ENCODE measurements around the gene MMP10.

The MMP10 gene

DNA sequence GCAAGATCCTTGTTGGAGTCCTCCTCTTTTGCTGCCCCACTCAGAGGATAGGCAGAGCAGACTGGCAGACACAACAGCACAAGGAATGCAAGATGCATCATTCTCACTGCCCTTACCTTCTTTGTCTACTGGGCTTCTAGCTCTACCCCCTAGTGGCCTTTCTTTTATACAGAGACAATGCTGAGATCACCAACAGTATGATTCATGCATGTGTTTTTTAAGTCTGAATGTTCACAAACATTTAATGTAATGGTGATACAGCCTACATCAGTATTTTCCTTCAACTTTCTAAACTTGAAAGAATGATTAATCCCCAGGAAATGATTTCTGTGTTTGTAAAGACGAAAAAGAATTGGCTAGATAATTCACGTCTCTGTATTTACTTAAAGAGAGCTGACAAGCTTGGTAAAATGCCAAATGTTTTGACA is at the start of gene MMP10:
Gene MMP10 (minus strand): TSS at position 138 of the 428 bp plus-strand sequence. CDS start 37 bp downstream, at position 101.
- no peak for DNase-seq

GRCh38 chr11:102829316-102830000 is 49.0 kb upstream of the MMP10 start:
- DNase-seq: no peak

- DNase-seq: no peak
Observed at GRCh38 chr11:102824556-102824955, 44.1 kb upstream of the MMP10 start.

DNA sequence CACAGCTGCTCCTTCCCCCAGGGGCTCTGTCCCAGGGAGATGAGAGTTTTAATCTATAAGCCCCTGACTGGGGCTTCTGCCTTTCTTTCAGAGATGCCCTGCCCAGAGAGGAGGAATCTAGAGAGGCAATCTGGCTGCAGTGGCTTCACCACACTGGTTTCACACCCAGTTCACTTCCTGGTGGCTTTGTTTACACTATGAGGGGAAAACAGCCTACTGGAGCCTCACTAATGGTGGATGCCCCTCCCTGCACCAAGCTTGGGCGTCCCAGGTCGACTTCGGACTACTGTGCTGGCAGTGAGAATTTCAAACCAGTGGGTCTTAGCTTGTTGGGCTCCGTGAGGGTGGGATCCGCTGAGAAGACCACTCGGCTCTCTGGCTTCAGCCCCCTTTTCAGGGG is 39.1 kb upstream of the MMP10 start:
- DNase-seq: no peak

DNA sequence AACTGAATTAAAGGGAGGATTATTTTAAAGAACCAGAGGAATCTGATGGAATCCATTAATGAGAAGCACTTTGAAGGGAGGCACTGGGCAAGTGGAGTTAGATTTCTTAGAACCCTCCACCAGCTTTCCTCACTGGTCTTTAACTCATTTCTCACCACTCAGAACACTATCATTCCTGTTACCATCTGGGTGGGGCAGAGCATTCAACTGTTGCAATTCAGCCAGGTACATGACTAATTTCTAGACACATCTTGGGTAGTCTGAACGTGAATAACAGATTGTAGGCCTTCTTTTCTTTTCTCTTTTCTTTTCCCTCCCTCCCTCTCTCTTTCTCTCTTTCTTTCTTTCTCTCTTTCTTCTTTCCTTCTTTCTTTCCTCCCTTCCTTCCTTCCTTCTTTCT is 33.1 kb upstream of the MMP10 start:
- DNase-seq: no peak

- DNase-seq: no peak
Observed at GRCh38 chr11:102812188-102812587, 31.8 kb upstream of the MMP10 start.

- DNase-seq: no peak
Observed at GRCh38 chr11:102810950-102811660, 30.7 kb upstream of the MMP10 start.

GRCh38 chr11:102809971-102810370 is 29.5 kb upstream of the MMP10 start:
- no peak for DNase-seq

GRCh38 chr11:102807921-102808320 is 27.5 kb upstream of the MMP10 start:
- DNase-seq: no peak

- DNase-seq: no peak
Observed at GRCh38 chr11:102806296-102806695, 25.9 kb upstream of the MMP10 start.

GRCh38 chr11:102802341-102802740 is 21.9 kb upstream of the MMP10 start:
- DNase-seq: no peak

- no peak for DNase-seq
Observed at GRCh38 chr11:102800767-102801166, 20.3 kb upstream of the MMP10 start.

- no peak for DNase-seq
Observed at GRCh38 chr11:102799681-102800340, 19.4 kb upstream of the MMP10 start.

GRCh38 chr11:102798012-102798746 is 17.8 kb upstream of the MMP10 start, which contains the start of gene MMP1:
TSS of gene MMP1 (minus strand) at chr11:102798160. CDS start at chr11:102798092, 68 bp downstream.
- no peak for DNase-seq

DNA sequence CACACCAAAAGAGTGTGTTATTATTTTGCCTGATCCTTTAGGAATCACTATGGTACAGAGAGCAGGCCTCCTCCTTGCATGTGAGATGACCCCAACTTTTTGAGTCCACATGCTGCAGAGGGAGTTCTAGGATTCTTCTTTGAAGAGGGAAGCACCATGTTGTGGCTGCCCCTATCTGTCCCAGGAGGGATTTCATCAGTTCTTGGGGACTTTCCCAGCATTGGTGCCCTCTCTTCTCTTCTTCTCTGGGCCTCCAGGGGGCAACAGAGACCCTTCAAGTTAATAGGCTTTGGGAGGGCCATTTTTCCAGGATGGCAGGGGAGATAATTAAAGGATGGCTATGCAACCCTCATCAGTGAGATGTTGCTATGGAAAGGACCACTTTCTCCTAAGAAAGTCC is 14.0 kb upstream of the MMP10 start:
- no peak for DNase-seq

DNA sequence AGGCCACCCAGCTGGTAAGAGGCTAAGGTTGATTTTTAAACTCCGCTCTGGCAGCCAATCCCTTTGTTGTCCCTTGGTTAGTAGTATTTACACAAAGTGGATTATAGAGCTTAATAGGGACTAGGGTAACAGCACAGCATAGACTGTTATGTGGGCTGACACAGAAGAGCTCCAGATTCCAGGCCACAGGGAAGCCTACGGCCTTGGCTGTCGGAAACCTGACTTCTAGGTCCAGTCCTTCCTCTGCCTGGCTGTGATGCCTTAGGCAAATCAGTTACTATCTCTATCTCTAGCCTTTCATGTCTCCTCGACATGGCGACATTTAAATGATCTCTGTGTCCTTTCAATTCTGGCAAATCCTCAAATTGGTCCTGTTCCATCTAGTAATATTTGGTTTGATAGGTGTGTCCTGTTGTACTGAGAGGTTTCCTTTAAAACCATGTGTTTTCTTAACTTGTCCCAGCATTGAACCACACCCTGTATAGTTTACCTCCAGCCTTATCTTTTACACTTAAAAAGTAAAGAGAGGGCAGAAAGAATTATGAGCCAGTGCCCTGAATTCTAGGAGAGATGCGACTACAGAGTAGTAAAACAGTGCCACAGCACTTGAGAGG is 13.4 kb upstream of the MMP10 start:
- no peak for DNase-seq

DNA sequence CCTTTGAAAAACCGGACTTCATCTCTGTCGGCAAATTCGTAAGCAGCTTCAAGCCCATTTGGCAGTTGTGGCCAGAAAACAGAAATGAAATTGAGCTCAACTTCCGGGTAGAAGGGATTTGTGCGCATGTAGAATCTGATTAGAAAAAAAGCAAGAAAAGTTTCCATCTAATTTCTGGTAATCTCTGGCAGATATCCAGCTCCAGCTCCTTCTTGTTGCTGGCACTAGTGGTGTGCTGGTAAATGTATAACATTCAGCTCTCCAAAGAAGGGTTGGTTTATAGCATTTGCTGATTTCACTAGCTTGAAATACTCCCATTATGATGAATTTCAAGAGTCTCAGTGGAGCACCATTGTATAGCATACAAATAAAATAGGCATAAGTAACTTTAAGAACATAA is 12.2 kb upstream of the MMP10 start:
- DNase-seq: no peak

DNA sequence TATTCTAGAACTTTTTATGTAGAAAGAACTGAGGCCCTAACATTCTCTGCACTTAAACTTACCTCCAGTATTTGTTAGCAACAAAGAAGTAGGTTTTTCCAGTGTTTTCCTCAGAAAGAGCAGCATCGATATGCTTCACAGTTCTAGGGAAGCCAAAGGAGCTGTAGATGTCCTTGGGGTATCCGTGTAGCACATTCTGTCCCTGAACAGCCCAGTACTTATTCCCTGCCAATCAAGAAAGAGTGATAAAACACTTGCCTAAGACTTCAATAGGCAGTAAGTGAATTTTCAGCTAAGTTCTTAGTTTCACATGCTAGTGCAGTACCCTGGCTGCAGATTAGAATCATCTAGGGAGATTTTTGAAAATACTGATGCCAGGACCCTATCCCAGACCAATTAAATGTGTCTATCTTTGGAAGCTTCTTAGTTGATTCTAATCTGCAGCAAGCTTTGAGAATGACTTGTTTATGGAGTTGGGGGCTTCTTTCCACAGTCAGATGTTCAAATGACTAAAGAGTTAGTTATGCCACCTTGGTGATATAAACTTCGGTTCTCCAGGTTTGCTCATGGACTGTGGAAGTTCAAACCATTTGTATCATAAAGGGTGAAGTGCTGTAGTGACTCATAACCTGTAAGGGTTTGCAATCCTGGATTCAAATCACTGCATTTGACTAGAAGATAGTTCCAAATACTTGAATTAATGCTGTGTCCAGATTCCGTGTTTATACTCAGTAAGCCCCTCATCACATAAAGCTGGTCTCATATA is 11.0 kb upstream of the MMP10 start:
- no peak for DNase-seq

DNA sequence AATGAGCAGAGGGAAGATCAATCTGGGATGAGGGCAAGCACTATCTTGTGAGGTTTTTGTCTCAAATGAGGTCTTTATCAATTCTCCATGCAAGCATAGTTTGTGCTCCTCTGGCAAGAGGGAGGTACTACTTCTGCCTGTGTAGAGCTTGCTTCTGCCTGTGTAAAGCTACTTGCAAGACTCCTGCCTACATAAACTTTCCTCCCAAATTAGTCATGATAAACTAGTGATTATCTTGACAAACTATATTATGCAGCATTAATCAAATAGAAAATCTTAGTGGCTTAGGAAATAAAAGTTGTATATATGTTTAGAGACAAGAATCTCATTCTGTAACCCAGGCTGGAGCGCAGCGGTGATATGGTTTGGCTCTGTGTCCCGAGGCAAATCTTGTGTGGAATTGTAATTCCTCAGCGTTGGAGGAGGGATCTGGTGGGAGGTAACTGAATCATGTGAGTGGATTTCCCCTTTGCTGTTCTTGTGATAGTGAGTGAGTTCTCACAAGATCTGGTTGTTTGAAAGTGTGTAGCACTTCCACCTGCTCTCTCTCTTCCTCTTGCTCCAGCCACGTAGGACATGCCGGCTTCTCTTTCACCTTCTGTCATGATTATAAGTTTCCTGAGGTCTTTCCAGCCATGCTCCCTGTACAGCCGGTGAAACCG is 8.0 kb upstream of the MMP10 start:
- no peak for DNase-seq

DNA sequence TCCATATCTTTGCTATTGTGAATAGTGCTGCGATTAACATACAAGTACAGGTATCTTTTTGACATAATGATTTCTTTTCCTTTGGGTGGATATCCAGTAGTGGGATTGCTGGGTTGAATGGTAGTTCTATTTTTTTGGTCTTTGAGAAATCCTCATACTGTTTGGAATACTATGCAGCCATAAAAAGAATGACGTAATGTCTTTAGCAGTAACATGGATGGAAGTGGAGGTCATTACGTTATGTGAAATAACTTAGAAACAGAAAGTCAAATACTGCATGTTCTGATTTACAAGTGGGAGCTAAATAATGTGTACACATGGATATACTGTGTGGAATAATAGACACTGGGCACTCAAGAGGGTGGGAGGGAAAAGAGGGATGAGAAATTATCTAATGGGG is 4.0 kb upstream of the MMP10 start:
- no peak for DNase-seq
